Osteoblast (primary cell): ENCODE measurements around the gene RIC3. TPM values are rescaled to one million over a fixed set of nuclear protein-coding genes. Genes with fewer than 3 reads are reported as not detected.

ENCODE experiments used
- DNase-seq: peaks from one replicate; pipeline ENCODE4 v3.0.0; 2011; ENCODE audit warnings: low spot score, mixed read lengths; ENCODE audit not compliant: insufficient read length; ENCODE audit errors: missing footprints
- H2AFZ ChIP-seq: 2 replicates; pipeline ENCODE4 v1.6.0; 2011; ENCODE audit warnings: mild to moderate bottlenecking, low read length
- H3K27ac ChIP-seq: 2 replicates; pipeline ENCODE4 v1.5.1; 2011; ENCODE audit warnings: mild to moderate bottlenecking, low read depth, low read length, moderate library complexity
- H3K27me3 ChIP-seq: 2 replicates; pipeline ENCODE4 v1.6.0; 2012; ENCODE audit warnings: mild to moderate bottlenecking, control low read depth, inconsistent platforms, low read length, moderate library complexity; ENCODE audit not compliant: insufficient read depth
- H3K36me3 ChIP-seq: 2 replicates; pipeline ENCODE4 v1.5.1; 2011; ENCODE audit warnings: mild to moderate bottlenecking, low read length, control low read depth, moderate library complexity; ENCODE audit not compliant: insufficient read depth
- H3K4me1 ChIP-seq: 2 replicates; pipeline ENCODE4 v1.5.1; 2011; ENCODE audit warnings: mild to moderate bottlenecking, low read length, control low read depth, moderate library complexity; ENCODE audit not compliant: insufficient read depth
- H3K4me2 ChIP-seq: 2 replicates; pipeline ENCODE4 v1.6.0; 2011; ENCODE audit warnings: mild to moderate bottlenecking, low read length; ENCODE audit not compliant: insufficient read depth
- H3K4me3 ChIP-seq: fragments of 200-600 bp; sonication (generic); 3 replicates; pipeline ENCODE4 v1.5.1; 2012; ENCODE audit warnings: mild to moderate bottlenecking, low read length, inconsistent platforms; ENCODE audit not compliant: insufficient read depth
- H3K79me2 ChIP-seq: 2 replicates; pipeline ENCODE4 v1.6.0; 2012; ENCODE audit warnings: mild to moderate bottlenecking, low read length, control low read depth, inconsistent platforms; ENCODE audit not compliant: insufficient read depth
- H3K9me3 ChIP-seq: 2 replicates; pipeline ENCODE4 v1.5.1; 2011; ENCODE audit warnings: low read depth, low read length, control low read depth
- H4K20me1 ChIP-seq: 2 replicates; pipeline ENCODE4 v1.6.0; 2012; ENCODE audit warnings: mild to moderate bottlenecking, low read length, control low read depth; ENCODE audit not compliant: insufficient read depth
- CTCF ChIP-seq: IDR thresholded peaks from 2 replicates; pipeline ENCODE4 v1.5.1; 2011; ENCODE audit warnings: mild to moderate bottlenecking, low read depth, low read length, moderate library complexity; ENCODE audit errors: extremely low read depth
- total RNA-seq: library from RNA; depleted of rRNA; stranded (reverse); fragments of >200 nt; gene quantifications from 2 replicates; pipeline ENCODE4 v1.2.3, GENCODE V29; 2012

The RIC3 gene
- total RNA-seq, 1 donor: not detected

DNA sequence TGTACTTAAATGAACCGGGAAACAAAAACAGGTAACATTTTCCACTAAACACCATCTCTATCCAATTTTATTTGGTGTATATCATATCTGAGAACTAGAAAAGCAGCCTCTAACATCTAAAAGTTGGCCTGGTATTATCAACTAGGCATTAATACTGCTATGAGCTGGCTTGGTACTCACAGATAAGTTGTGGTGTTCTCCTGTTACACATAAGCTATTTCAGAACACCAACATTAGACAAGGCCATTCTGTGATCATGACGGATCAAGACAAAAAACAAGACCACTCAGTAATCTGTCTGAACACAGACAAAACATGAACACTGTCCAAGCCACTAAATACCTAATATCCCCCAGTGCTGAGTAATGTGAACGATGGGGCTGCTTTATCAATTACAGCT lies 11.9 kb downstream of the RIC3 start:
- no peaks in the 10 kb centered on the region for H3K27me3 ChIP-seq
- H3K4me1 ChIP-seq: no peaks in the 10 kb centered on the region
- no peak for DNase-seq
- no peak overlapping the region for H3K4me2 ChIP-seq
- no peaks in the 10 kb centered on the region for H3K79me2 ChIP-seq
- no peak overlapping the region for H3K27ac ChIP-seq
- H3K4me3 ChIP-seq: no peak overlapping the region
- no peak overlapping the region for H2AFZ ChIP-seq
- TF ChIP-seq CTCF: no peak
- H3K36me3 ChIP-seq: no peaks in the 10 kb centered on the region
- no peaks in the 10 kb centered on the region for H3K9me3 ChIP-seq
- H4K20me1 ChIP-seq: no peaks in the 10 kb centered on the region

- Histone ChIP-seq H3K9me3 (no peaks in the 10 kb centered on the region), H3K27me3 (no peaks in the 10 kb centered on the region), H3K27ac (no peak overlapping the region), H3K4me3 (no peak overlapping the region), H3K79me2 (no peaks in the 10 kb centered on the region), H3K36me3 (no peaks in the 10 kb centered on the region), H4K20me1 (no peaks in the 10 kb centered on the region), H3K4me1 (no peaks in the 10 kb centered on the region), H2AFZ (no peak overlapping the region), H3K4me2 (no peak overlapping the region)
- no peak for TF ChIP-seq CTCF
- no peak for DNase-seq
These were observed 19.1 kb downstream of the RIC3 start for GRCh38 chr11:8149726-8150125.

- Histone ChIP-seq H3K27ac (no peak overlapping the region), H3K4me1 (no peaks in the 10 kb centered on the region), H3K9me3 (no peaks in the 10 kb centered on the region), H3K79me2 (no peaks in the 10 kb centered on the region), H3K4me3 (no peak overlapping the region), H3K4me2 (no peak overlapping the region), H2AFZ (no peak overlapping the region), H3K27me3 (no peaks in the 10 kb centered on the region), H3K36me3 (no peaks in the 10 kb centered on the region), H4K20me1 (no peaks in the 10 kb centered on the region)
- DNase-seq: no peak
- TF ChIP-seq CTCF: no peak
These were observed 30.3 kb downstream of the RIC3 start for GRCh38 chr11:8138526-8138925.

DNA sequence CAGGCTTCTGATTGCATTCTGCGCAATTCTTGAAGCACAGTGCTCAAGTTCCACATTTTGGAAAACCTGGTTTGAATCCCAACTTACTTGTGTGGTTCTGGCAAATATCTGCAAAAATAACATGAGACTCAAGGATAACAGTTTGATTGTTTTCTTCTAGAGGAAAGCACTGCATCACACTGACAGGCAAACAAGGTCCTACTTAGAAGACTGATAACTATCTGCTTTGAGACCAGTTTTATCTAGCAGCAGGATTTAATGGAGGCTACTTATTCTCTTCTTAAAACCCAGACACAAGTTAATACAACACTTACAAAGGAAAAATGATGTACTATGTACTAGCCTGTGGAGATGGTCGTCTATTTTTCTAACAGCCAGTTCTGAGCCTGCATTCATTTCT lies 41.4 kb downstream of the RIC3 start:
- H3K4me3 ChIP-seq: no peak overlapping the region
- no peak overlapping the region for H3K27ac ChIP-seq
- no peak for TF ChIP-seq CTCF
- H4K20me1 ChIP-seq: no peaks in the 10 kb centered on the region
- H3K79me2 ChIP-seq: no peaks in the 10 kb centered on the region
- no peaks in the 10 kb centered on the region for H3K4me1 ChIP-seq
- H3K4me2 ChIP-seq: no peak overlapping the region
- H3K36me3 ChIP-seq: no peaks in the 10 kb centered on the region
- no peak for DNase-seq
- no peaks in the 10 kb centered on the region for H3K9me3 ChIP-seq
- H2AFZ ChIP-seq: no peak overlapping the region
- peaks cover 3% of the 10 kb centered on the region for H3K27me3 ChIP-seq
